ENCODE data around the gene OR52D1. TPM values are rescaled to one million over a fixed set of nuclear protein-coding genes. Genes with fewer than 3 reads are reported as not detected.

OR52D1 gene
- total and polyA plus RNA-seq, 4 donors: not detected

DNA sequence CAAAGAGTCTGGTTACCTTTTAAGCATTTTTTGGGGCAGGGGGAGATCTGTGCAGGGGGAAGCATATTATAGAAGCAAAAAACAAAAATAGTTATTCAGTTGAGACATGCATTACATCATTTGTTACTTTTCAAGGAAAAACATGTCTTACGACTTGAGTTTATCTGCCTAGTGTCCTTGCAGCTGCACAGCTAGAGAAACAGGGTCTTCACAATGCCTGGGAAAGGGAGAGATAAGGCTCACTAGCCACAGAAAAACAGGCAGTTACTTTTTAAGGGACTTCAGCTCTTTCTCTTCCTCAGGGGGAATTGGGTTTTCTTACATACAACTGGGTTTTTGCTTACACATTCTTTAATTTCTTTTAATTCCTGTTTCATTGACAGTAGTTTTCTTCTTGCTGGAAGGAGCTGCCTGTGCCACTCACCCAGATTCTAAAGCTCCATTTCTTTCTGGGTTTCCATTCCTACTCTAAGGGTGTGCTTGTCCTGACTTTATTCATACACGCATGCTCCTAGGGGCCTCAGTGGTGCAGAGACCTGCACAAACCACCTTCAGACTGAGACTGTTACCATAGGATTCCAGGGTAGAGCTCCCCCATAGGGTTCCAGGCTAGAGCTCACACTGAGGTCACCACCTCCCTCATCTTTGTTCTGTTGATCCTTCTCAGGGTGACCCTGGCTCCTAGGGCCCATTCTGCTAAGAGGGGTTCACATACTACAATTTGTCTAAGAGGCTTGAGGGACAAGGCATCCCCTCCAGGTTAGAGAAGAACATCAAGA is 42.8 kb downstream of the OR52D1 start:
- Histone ChIP-seq H3K27ac (ENCODE audit: low read depth, low read length) (no peak overlapping the region), H3K27me3 (ENCODE audit: control insufficient read depth, insufficient read depth, low read length) (no peaks in the 10 kb centered on the region), H3K9me3 (ENCODE audit: control insufficient read depth, insufficient read depth, low read length) (no peaks in the 10 kb centered on the region), H3K36me3 (ENCODE audit: control insufficient read depth, insufficient read depth, low read length) (no peaks in the 10 kb centered on the region), H3K4me3 (ENCODE audit: low read depth, low read length) (no peak overlapping the region), H3K4me1 (ENCODE audit: control insufficient read depth, insufficient read depth, low read length) (no peaks in the 10 kb centered on the region)
- DNase-seq (ENCODE audit: low read depth in 4 of 6, low spot score in 6 of 6): no peak
- 75% methylated on average over 1 of the region's 2 CpGs for WGBS (ENCODE audit: insufficient coverage)

DNA sequence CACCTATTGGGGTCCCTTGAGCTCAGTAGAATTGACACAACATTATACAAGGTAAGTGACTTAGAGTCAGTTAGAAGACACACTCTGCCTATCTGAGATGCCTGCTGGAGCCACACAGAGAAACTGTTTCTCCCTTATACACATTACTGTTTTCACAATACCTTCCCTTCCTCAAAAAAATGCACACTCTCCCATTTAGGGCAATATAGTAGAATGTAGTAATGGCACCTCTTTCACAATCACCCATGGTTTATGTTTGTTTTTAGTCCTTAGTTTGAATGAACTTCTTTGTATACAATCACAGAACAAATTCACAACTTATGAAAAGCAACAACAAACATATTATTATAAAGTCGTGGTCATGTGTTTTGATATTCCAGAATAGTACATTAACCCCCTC is 45.6 kb downstream of the OR52D1 start:
- DNase-seq (ENCODE audit: low read depth in 4 of 6, low spot score in 6 of 6): no peak
- WGBS (ENCODE audit: insufficient coverage): no CpG with 5 or more reads among the region's 1 CpG
- Histone ChIP-seq H3K4me3 (ENCODE audit: low read depth, low read length) (no peak overlapping the region), H3K9me3 (ENCODE audit: control insufficient read depth, insufficient read depth, low read length) (no peaks in the 10 kb centered on the region), H3K27ac (ENCODE audit: low read depth, low read length) (no peak overlapping the region), H3K27me3 (ENCODE audit: control insufficient read depth, insufficient read depth, low read length) (no peaks in the 10 kb centered on the region), H3K4me1 (ENCODE audit: control insufficient read depth, insufficient read depth, low read length) (no peaks in the 10 kb centered on the region), H3K36me3 (ENCODE audit: control insufficient read depth, insufficient read depth, low read length) (no peaks in the 10 kb centered on the region)

DNA sequence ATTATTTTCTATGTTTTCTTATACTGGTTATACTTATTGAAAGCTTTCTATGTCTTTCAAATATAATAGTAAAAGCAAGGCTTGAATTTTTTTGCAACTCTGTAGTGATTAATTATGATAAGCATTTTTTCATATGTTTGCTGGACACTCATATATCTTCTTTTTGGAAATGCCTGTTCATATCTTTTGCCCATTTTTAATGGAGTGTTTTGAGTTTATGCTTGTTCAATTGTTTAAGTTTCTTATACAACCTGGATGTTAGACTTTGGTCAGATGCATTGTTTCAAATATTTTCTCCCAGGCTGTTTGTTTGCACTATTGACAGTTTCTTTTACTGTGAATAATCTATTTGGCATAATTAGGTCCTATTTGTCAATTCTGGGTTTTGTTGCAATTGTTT is 48.0 kb downstream of the OR52D1 start:
- no peaks in the 10 kb centered on the region for H3K27me3 ChIP-seq (ENCODE audit: control insufficient read depth, insufficient read depth, low read length)
- no peak overlapping the region for H3K27ac ChIP-seq (ENCODE audit: low read depth, low read length)
- DNase-seq (ENCODE audit: low read depth in 4 of 6, low spot score in 6 of 6): no peak
- no peaks in the 10 kb centered on the region for H3K36me3 ChIP-seq (ENCODE audit: control insufficient read depth, insufficient read depth, low read length)
- no peaks in the 10 kb centered on the region for H3K4me1 ChIP-seq (ENCODE audit: control insufficient read depth, insufficient read depth, low read length)
- H3K4me3 ChIP-seq (ENCODE audit: low read depth, low read length): no peak overlapping the region
- H3K9me3 ChIP-seq (ENCODE audit: control insufficient read depth, insufficient read depth, low read length): no peaks in the 10 kb centered on the region

Other genes with a start within 250 kb of the OR52D1 start
- gene HBG1, start 238.8 kb upstream of the OR52D1 start, total RNA-seq: 1,000 to 10,000 TPM in 1 of 2 donors, 100 to 1,000 TPM in 1; 286 to 1,550 TPM
- gene HBG1, start 238.8 kb upstream of the OR52D1 start, polyA plus RNA-seq (ENCODE audit: insufficient read length in 2 of 2): 10 to 100 TPM in 1 of 2 donors, 1 to 10 TPM in 1; 8.9 to 10.7 TPM
- gene HBG2, start 233.9 kb upstream of the OR52D1 start, total RNA-seq: over 10,000 TPM; 12,245 to 14,331 TPM
- gene HBG2, start 233.9 kb upstream of the OR52D1 start, polyA plus RNA-seq (ENCODE audit: insufficient read length in 2 of 2): 1,000 to 10,000 TPM; 2,225 to 2,582 TPM
- 10 to 100 TPM; 14.4 to 30.5 TPM for gene HBE1, start 218.7 kb upstream of the OR52D1 start, total RNA-seq
- 1 to 10 TPM; 9.2 to 9.3 TPM for gene HBE1, start 218.7 kb upstream of the OR52D1 start, polyA plus RNA-seq (ENCODE audit: insufficient read length in 2 of 2)
- gene OR51B4, start 186.7 kb upstream of the OR52D1 start, total RNA-seq: under 1 TPM in 1 of 2 donors, not detected in 1; 0.17 TPM
- not detected for gene OR51B4, start 186.7 kb upstream of the OR52D1 start, polyA plus RNA-seq (ENCODE audit: insufficient read length in 2 of 2)
- gene OR51B2, start 164.4 kb upstream of the OR52D1 start, total RNA-seq: under 1 TPM; 0.20 to 0.22 TPM
- not detected for gene OR51B2, start 164.4 kb upstream of the OR52D1 start, polyA plus RNA-seq (ENCODE audit: insufficient read length in 2 of 2)
- 1 to 10 TPM in 1 of 2 donors, under 1 TPM in 1; 0.99 to 1.7 TPM for gene OR51B5, start 145.2 kb upstream of the OR52D1 start, total RNA-seq
- gene OR51B5, start 145.2 kb upstream of the OR52D1 start, polyA plus RNA-seq (ENCODE audit: insufficient read length in 2 of 2): under 1 TPM in 1 of 2 donors, not detected in 1; 0.33 TPM
- gene OR51B6, start 137.2 kb upstream of the OR52D1 start, total RNA-seq: not detected
- not detected for gene OR51B6, start 137.2 kb upstream of the OR52D1 start, polyA plus RNA-seq (ENCODE audit: insufficient read length in 2 of 2)
- not detected for gene OR51M1, start 104.9 kb upstream of the OR52D1 start, total RNA-seq
- not detected for gene OR51M1, start 104.9 kb upstream of the OR52D1 start, polyA plus RNA-seq (ENCODE audit: insufficient read length in 2 of 2)
- gene OR51Q1, start 66.6 kb upstream of the OR52D1 start, total RNA-seq: not detected
- gene OR51Q1, start 66.6 kb upstream of the OR52D1 start, polyA plus RNA-seq (ENCODE audit: insufficient read length in 2 of 2): not detected
- under 1 TPM in 1 of 2 donors, not detected in 1; 0.28 TPM for gene OR51I1, start 47.2 kb upstream of the OR52D1 start, total RNA-seq
- not detected for gene OR51I1, start 47.2 kb upstream of the OR52D1 start, polyA plus RNA-seq (ENCODE audit: insufficient read length in 2 of 2)
- gene OR51I2, start 39.4 kb upstream of the OR52D1 start, total RNA-seq: not detected
- not detected for gene OR51I2, start 39.4 kb upstream of the OR52D1 start, polyA plus RNA-seq (ENCODE audit: insufficient read length in 2 of 2)
- under 1 TPM; 0.10 to 0.39 TPM for gene UBQLN3, start 21.3 kb downstream of the OR52D1 start, total RNA-seq
- not detected for gene UBQLN3, start 21.3 kb downstream of the OR52D1 start, polyA plus RNA-seq (ENCODE audit: insufficient read length in 2 of 2)
- under 1 TPM; 0.30 to 0.55 TPM for gene UBQLNL, start 28.0 kb downstream of the OR52D1 start, total RNA-seq
- under 1 TPM; 0.33 to 0.59 TPM for gene UBQLNL, start 28.0 kb downstream of the OR52D1 start, polyA plus RNA-seq (ENCODE audit: insufficient read length in 2 of 2)
- under 1 TPM; 0.40 to 0.55 TPM for gene OR52H1, start 59.9 kb downstream of the OR52D1 start, total RNA-seq
- gene OR52H1, start 59.9 kb downstream of the OR52D1 start, polyA plus RNA-seq (ENCODE audit: insufficient read length in 2 of 2): not detected
- gene OR52B6, start 92.2 kb downstream of the OR52D1 start, total RNA-seq: not detected
- not detected for gene OR52B6, start 92.2 kb downstream of the OR52D1 start, polyA plus RNA-seq (ENCODE audit: insufficient read length in 2 of 2)
- gene TRIM6, start 108.0 kb downstream of the OR52D1 start, total RNA-seq: 1 to 10 TPM; 3.3 to 4.3 TPM
- 1 to 10 TPM; 1.1 to 1.7 TPM for gene TRIM6, start 108.0 kb downstream of the OR52D1 start, polyA plus RNA-seq (ENCODE audit: insufficient read length in 2 of 2)
- 10 to 100 TPM in 1 of 2 donors, 1 to 10 TPM in 1; 6.6 to 15.1 TPM for gene TRIM34, start 136.3 kb downstream of the OR52D1 start, total RNA-seq
- 1 to 10 TPM; 3.5 to 4.4 TPM for gene TRIM34, start 136.3 kb downstream of the OR52D1 start, polyA plus RNA-seq (ENCODE audit: insufficient read length in 2 of 2)
- gene TRIM5, start 196.4 kb downstream of the OR52D1 start, total RNA-seq: 10 to 100 TPM; 15.3 to 25.5 TPM
- 10 to 100 TPM; 10.4 to 12.3 TPM for gene TRIM5, start 196.4 kb downstream of the OR52D1 start, polyA plus RNA-seq (ENCODE audit: insufficient read length in 2 of 2)
- 10 to 100 TPM; 25.3 to 26.0 TPM for gene TRIM22, start 201.1 kb downstream of the OR52D1 start, total RNA-seq
- gene TRIM22, start 201.1 kb downstream of the OR52D1 start, polyA plus RNA-seq (ENCODE audit: insufficient read length in 2 of 2): 10 to 100 TPM; 11.8 to 14.5 TPM
- not detected for gene OR56B1, start 247.8 kb downstream of the OR52D1 start, total RNA-seq
- gene OR56B1, start 247.8 kb downstream of the OR52D1 start, polyA plus RNA-seq (ENCODE audit: insufficient read length in 2 of 2): not detected

All from spinal cord (tissue), 10 donors.